A549 (cell line): ENCODE measurements around the gene DDX52.

Source experiments
- CHD2 ChIP-seq: fragments of 150-350 bp; IDR thresholded peaks from 2 replicates; pipeline ENCODE4 v1.6.1; 2014; ENCODE audit warnings: low read length; ENCODE audit not compliant: partially characterized antibody
- EHMT2 ChIP-seq: fragments of 200-600 bp; sonication (generic); IDR thresholded peaks from 2 replicates; pipeline ENCODE4 v1.6.1; 2016; ENCODE audit warnings: antibody characterized with exemption, low read depth, mild to moderate bottlenecking, moderate library complexity
- ELK1 ChIP-seq: fragments of 150-350 bp; IDR thresholded peaks from 2 replicates; pipeline ENCODE4 v1.6.1; 2014; ENCODE audit warnings: low read depth, mild to moderate bottlenecking, low read length
- EP300 ChIP-seq, 2 experiments: fragments of >200 bp; sonication (Bioruptor Twin); formaldehyde crosslinking; IDR thresholded peaks; 2 replicates in 1 of 2; 3 replicates in 1 of 2; pipeline ENCODE4 v1.6.1; 2016 to 2017
- HOXA7 ChIP-seq: fragments of 250-450 bp; sonication (Bioruptor Pico); IDR thresholded peaks from 2 replicates; pipeline ENCODE4 v1.5.0; 2020; ENCODE audit warnings: mild to moderate bottlenecking, moderate library complexity
- JUNB ChIP-seq: fragments of >200 bp; sonication (Bioruptor Twin); formaldehyde crosslinking; IDR thresholded peaks from 2 replicates; pipeline ENCODE4 v1.6.1; 2016
- NFE2L2 ChIP-seq: fragments of 150-350 bp; conservative IDR thresholded peaks from 2 replicates; pipeline ENCODE4 v1.6.1; 2014; ENCODE audit warnings: low read length
- SMC3 ChIP-seq: fragments of >200 bp; sonication (Bioruptor Twin); formaldehyde crosslinking; IDR thresholded peaks from 3 replicates; pipeline ENCODE4 v1.6.1; 2018; ENCODE audit warnings: inconsistent platforms
- SREBF2 ChIP-seq: fragments of 450-650 bp; IDR thresholded peaks from 2 replicates; pipeline ENCODE4 v1.6.1; 2014; ENCODE audit warnings: mild to moderate bottlenecking, moderate library complexity
- TF ChIP-seq, protein P1 (sequence below): fragments of >200 bp; sonication (Bioruptor Twin); formaldehyde crosslinking; IDR thresholded peaks from 3 replicates; pipeline ENCODE4 v1.5.1; 2016

GRCh38 chr17:37608351-37609169 lies 34.7 kb downstream of the DDX52 start:
- TF ChIP-seq ELK1 (no peak), CHD2 (no peak), SMC3 (no peak), EP300 (IDR thresholded peaks at IDR 0.05) (no peak), JUNB (no peak), NFE2L2 (no peak), HOXA7 (CRISPR knock-in tag) (no peak), SREBF2 (no peak), EHMT2 (no peak)
- TF ChIP-seq, protein P1, sequence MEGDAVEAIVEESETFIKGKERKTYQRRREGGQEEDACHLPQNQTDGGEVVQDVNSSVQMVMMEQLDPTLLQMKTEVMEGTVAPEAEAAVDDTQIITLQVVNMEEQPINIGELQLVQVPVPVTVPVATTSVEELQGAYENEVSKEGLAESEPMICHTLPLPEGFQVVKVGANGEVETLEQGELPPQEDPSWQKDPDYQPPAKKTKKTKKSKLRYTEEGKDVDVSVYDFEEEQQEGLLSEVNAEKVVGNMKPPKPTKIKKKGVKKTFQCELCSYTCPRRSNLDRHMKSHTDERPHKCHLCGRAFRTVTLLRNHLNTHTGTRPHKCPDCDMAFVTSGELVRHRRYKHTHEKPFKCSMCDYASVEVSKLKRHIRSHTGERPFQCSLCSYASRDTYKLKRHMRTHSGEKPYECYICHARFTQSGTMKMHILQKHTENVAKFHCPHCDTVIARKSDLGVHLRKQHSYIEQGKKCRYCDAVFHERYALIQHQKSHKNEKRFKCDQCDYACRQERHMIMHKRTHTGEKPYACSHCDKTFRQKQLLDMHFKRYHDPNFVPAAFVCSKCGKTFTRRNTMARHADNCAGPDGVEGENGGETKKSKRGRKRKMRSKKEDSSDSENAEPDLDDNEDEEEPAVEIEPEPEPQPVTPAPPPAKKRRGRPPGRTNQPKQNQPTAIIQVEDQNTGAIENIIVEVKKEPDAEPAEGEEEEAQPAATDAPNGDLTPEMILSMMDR, result no peak
